ENCODE measurements around the gene DMC1.
A peak's percentile ranks its signal among the peaks of the same experiment; 100 is the strongest.
"Not testable (repeated sequence)": the region's sequence is repeated elsewhere in the genome, so short reads cannot be mapped to it uniquely, and the experiment has no call there.

The DMC1 gene

GRCh38 chr22:38501797-38502672 is 67.9 kb downstream of the DMC1 start:
- DNase-seq: no peak

- no peak for DNase-seq
Measured at GRCh38 chr22:38497869-38498268, 72.1 kb downstream of the DMC1 start.

- no peak for DNase-seq
Measured at GRCh38 chr22:38494939-38495338, 75.0 kb downstream of the DMC1 start.

DNA sequence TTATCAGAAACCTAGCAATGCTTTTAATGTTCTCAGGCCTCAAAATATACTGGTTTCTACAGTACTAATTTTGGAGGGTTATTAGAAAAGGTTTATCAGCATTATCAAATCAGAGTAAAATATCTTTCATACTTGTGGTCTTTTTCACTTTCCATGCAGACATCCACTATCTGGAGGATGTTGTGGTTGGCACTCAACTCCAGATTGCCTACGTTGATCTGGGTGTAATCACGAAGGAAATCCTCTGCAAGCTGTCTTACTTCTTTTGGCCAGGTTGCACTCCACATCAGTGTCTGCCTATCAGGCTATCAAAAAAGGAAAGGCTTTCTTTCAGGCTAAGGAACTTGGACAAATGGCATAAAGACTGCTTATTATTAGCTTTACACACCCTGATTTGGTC is 75.5 kb downstream of the DMC1 start:
- DNase-seq: no peak

- no peak for DNase-seq
Measured at GRCh38 chr22:38491707-38492348, 78.2 kb downstream of the DMC1 start.

DNA sequence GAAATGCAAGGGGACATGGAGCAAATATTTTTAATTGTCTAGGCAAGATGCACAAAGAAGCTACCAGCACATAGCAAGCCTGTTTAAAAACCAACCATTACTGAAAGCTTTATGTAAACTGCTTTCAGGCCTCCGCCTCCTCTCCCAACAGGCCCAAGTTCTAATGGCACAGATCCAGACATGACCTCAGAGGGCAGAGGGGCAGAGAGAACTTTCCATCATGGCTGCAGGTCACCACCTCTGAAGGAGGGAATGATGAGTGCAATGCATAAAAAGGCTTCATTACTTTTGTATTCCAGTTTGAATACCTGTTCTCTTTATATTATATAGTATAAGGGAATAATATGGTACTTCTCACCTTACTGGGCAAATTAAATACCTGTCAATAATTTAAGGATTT is 79.1 kb downstream of the DMC1 start:
- DNase-seq: peak in 4 of 14 donors; percentile 2 to 26 (median 8)

- no peak for DNase-seq
Measured at GRCh38 chr22:38490475-38490874, 79.5 kb downstream of the DMC1 start.

- DNase-seq: no peak
Measured at GRCh38 chr22:38489561-38490145, 80.3 kb downstream of the DMC1 start.

DNA sequence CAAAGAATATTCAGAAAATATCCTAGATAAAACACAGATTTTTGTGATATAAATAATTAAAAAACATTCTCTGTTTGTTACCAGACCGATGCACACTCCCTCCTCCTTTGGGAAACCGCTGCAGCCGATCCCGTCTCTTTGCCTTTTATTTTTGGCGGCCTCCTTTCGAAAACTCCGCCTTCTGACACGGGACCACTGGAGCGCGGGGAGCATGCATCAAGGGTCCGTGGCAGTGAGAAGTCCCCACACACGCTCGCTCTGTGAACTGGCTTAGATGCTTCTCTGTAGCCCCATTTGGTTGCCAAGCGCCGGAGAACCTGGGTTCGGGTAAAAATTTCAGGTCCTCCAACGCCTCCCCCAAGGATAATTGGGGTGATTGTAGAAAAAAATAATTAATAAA is 80.8 kb downstream of the DMC1 start:
- DNase-seq: no peak

GRCh38 chr22:38487946-38488345 is 82.0 kb downstream of the DMC1 start:
- no peak for DNase-seq

- DNase-seq: no peak
Measured at GRCh38 chr22:38485783-38486182, 84.2 kb downstream of the DMC1 start.

DNA sequence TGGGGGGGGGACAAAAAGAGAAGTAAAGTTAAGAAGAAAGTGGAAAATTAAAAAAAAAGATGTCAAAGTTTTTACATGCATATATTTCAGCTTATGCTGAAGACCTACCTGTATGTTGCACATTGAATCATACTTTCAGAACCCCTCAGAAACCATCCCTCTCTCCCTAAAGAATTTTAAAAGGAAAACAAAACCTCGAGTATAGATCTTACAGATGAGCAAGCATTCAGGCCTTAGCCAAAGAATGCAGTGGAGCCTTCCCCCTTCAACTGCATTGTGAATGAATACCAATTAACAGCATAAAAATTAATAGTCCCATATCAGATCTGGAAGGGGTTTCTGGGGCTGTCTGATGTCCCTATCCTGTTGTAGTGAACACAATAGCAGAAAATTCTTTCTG is 85.7 kb downstream of the DMC1 start:
- no peak for DNase-seq

DNA sequence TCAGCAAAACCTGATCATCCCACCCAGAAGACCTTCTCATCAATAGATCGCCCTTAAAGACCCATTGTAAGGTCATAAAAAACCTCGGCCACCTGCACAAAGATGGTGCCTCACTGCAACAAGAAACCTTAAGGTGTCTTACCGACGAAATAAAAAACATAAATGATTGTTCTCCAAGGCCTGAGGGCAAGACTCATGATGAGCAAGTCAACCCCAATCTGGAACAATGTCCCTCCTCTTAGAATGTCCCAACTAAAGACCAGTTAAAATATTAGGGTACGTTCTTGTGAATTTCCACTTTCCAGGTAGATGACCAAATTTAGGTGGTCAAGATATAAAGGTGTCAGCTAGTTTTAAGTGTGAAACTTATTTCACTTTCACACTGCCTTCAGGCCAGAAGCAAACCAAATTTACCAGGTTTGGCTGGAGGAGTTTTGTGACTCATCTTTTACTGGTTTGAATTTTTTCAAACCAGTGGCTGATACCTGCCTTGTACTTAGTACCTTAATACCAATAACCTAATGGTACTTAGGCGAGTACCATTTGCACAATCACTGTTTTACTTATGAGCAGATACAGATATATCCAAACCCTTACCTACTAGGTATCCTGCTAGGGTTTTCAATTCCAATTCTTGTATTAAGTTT is 87.2 kb downstream of the DMC1 start:
- DNase-seq: no peak

- DNase-seq: no peak
Measured at GRCh38 chr22:38481871-38482332, 88.1 kb downstream of the DMC1 start.

- no peak for DNase-seq
Measured at GRCh38 chr22:38481162-38481870, 88.7 kb downstream of the DMC1 start.

GRCh38 chr22:38479096-38479837 is 90.7 kb downstream of the DMC1 start:
- DNase-seq: no peak

- no peak for DNase-seq
Measured at GRCh38 chr22:38477585-38477984, 92.4 kb downstream of the DMC1 start.

- no peak for DNase-seq
Measured at GRCh38 chr22:38474003-38474607, 95.9 kb downstream of the DMC1 start.

DNA sequence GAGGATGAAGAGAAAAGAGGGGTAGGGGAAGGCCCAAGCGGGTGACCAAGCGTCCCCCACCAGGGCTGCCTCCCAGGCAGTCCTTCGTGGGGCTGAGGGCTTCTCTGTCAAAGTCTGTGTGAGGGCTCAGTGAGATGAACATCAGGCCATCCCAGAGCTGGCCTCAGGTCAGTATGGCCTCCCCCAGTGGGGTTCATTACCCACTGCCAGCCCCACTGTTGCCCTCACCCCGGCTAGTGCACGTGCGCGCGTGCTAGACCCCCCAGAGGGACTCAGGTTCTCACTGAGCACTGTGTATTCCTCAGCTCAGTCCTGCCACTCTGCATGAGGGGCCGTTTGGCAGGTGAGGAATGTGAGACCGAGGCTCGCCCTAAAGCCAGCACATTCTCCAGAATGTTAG is 98.7 kb downstream of the DMC1 start:
- DNase-seq: no peak

DNA sequence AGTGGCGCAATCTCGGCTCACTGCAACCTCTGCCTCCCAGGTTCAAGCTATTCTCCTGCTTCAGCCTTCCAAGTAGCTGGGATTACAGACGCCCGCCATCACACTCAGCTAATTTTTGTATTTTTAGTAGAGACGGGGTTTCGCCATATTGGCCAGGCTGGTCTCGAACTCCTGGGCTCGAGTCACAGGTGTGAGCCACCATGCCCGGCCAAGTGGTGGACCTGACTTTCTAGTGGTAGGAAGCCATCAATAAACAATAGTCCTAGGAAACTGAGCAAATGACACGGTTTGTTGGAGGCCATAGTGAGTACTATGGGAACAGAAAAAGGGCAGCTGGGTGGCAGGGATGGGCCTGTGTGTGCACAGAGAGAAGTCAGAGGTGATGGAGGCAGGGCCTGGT is 99.8 kb downstream of the DMC1 start:
- DNase-seq: not testable (repeated sequence)

DNA sequence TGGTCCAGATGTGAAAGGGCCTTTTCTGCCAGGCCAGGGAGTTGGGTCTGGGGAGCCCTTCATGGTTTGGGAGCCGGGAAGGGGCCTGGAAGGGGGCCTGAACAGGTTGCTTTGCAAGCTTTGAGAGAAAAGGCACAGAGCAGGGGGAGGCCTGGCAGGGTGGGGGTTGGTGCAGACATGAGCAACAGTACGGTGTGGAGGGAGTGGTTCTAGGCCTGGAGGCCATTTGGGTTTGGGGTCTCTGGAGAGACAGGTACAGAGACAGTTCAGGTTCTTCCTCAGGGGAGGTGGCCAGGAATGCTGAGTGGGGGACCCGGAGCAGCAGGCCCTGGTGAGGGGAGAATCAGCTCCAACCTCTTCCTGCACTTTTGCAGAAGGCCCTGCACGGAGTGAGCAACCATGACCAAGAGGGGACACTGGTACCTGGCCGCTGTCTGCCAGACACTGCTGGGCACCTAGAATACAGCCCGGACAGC is 100.6 kb downstream of the DMC1 start:
- DNase-seq: no peak
